GM12872 (cell line): Measurements from ENCODE around the gene SLC22A23.

ENCODE experiments used
- CTCF ChIP-seq: IDR thresholded peaks from 3 replicates; pipeline ENCODE4 v1.5.1; 2011; ENCODE audit warnings: low read depth, mild to moderate bottlenecking, low read length, moderate library complexity; ENCODE audit not compliant: insufficient read depth

SLC22A23 gene

GRCh38 chr6:3341467-3341866, 115.4 kb downstream of the SLC22A23 start:
- TF ChIP-seq CTCF: no peak

- TF ChIP-seq CTCF: no peak
Observed at GRCh38 chr6:3340894-3341293, 116.0 kb downstream of the SLC22A23 start.

GRCh38 chr6:3340358-3340802, 116.5 kb downstream of the SLC22A23 start:
- TF ChIP-seq CTCF: no peak

- TF ChIP-seq CTCF: no peak
Observed at GRCh38 chr6:3339811-3340210, 117.0 kb downstream of the SLC22A23 start.

GRCh38 chr6:3337521-3338350, 119.1 kb downstream of the SLC22A23 start:
- TF ChIP-seq CTCF: peak; percentile 10; the same call in 1 of the 3 replicates

GRCh38 chr6:3336859-3337515, 119.9 kb downstream of the SLC22A23 start:
- TF ChIP-seq CTCF: no peak

GRCh38 chr6:3336066-3336786, 120.6 kb downstream of the SLC22A23 start:
- no peak for TF ChIP-seq CTCF
